ENCODE data around the gene E2F3.
A peak's percentile ranks its signal among the peaks of the same experiment; 100 is the strongest.

E2F3 gene

GRCh38 chr6:20401205-20402091, at the start of gene E2F3:
Gene E2F3, plus strand, starts transcription at chr6:20401879. Its CDS starts 354 bp downstream, at chr6:20402233.
- peak; percentile 99 for DNase-seq

GRCh38 chr6:20352346-20352745, 49.3 kb upstream of the E2F3 start:
- DNase-seq = no peak

GRCh38 chr6:20353134-20353533, 48.5 kb upstream of the E2F3 start:
- DNase-seq = no peak

- no peak for DNase-seq
These were observed 47.3 kb upstream of the E2F3 start for GRCh38 chr6:20354366-20354765.

- no peak for DNase-seq
These were observed 41.1 kb upstream of the E2F3 start for GRCh38 chr6:20360471-20361119.

- DNase-seq = no peak
These were observed 39.1 kb upstream of the E2F3 start for GRCh38 chr6:20362623-20363022.

- no peak for DNase-seq
These were observed 37.4 kb upstream of the E2F3 start for GRCh38 chr6:20364327-20364726.

GRCh38 chr6:20365456-20365855, 36.2 kb upstream of the E2F3 start:
- DNase-seq = no peak

- DNase-seq = peak; percentile 59
These were observed 35.4 kb upstream of the E2F3 start for GRCh38 chr6:20366082-20366830.

- no peak for DNase-seq
These were observed 33.8 kb upstream of the E2F3 start for GRCh38 chr6:20367743-20368485.

GRCh38 chr6:20370393-20370792, 31.3 kb upstream of the E2F3 start:
- no peak for DNase-seq

- DNase-seq = no peak
These were observed 30.9 kb upstream of the E2F3 start for GRCh38 chr6:20370801-20371200.

- no peak for DNase-seq
These were observed 26.2 kb upstream of the E2F3 start for GRCh38 chr6:20375436-20375835.

- DNase-seq = no peak
These were observed 23.9 kb upstream of the E2F3 start for GRCh38 chr6:20377623-20378265.

GRCh38 chr6:20379231-20379630, 22.4 kb upstream of the E2F3 start:
- no peak for DNase-seq

GRCh38 chr6:20386218-20386617, 15.5 kb upstream of the E2F3 start:
- no peak for DNase-seq

- DNase-seq = no peak
These were observed 12.6 kb upstream of the E2F3 start for GRCh38 chr6:20389066-20389465.

- no peak for DNase-seq
These were observed 8.4 kb upstream of the E2F3 start for GRCh38 chr6:20393297-20393696.

- no peak for DNase-seq
These were observed 2.2 kb upstream of the E2F3 start for GRCh38 chr6:20399518-20399917.

- peak; percentile 9 for DNase-seq
These were observed 1.0 kb upstream of the E2F3 start for GRCh38 chr6:20400456-20401204.

- no peak for DNase-seq
These were observed 338 bp downstream of the E2F3 start for GRCh38 chr6:20402092-20402341.
